Breast epithelium (tissue), 4 donors: Measurements from ENCODE around the gene MLF2. TPM values are rescaled to one million over a fixed set of nuclear protein-coding genes. Genes with fewer than 3 reads are reported as not detected.

Source experiments
- DNase-seq, 2 donors: peaks; one replicate each; pipeline ENCODE4 v3.0.0-alpha.2; 2019; ENCODE audit warnings: low spot score in 2 of 2
- H3K27ac ChIP-seq, 2 donors: fragments of 200-600 bp; sonication (generic) in 1 of 2; one replicate each; pipeline ENCODE4 v1.5.1; 2016 to 2019; ENCODE audit warnings: mild to moderate bottlenecking in 1 of 2
- H3K27me3 ChIP-seq, 2 donors: fragments of 200-600 bp; sonication (generic) in 1 of 2; one replicate each; pipeline versions ENCODE4 v1.5.1 to v1.6.0; 2017 to 2019; ENCODE audit warnings: control low read depth in 1 of 2, mild to moderate bottlenecking in 1 of 2
- H3K36me3 ChIP-seq: fragments of 200-600 bp; one replicate; pipeline ENCODE4 v1.5.1; 2019
- H3K4me1 ChIP-seq, 2 donors: fragments of 200-600 bp; sonication (generic); one replicate each; pipeline ENCODE4 v1.5.1; 2016 to 2019; ENCODE audit warnings: control low read depth in 1 of 2
- H3K4me3 ChIP-seq, 3 donors: fragments of 200-600 bp; sonication (generic); 1 replicate in 2 of 3; 2 replicates in 1 of 3; pipeline ENCODE4 v1.5.1; 2016 to 2019; ENCODE audit warnings: mild to moderate bottlenecking in 3 of 3, moderate library complexity in 2 of 3
- H3K9me3 ChIP-seq, 2 donors: fragments of 200-600 bp; sonication (generic) in 1 of 2; one replicate each; pipeline ENCODE4 v1.5.1; 2016 to 2019; ENCODE audit warnings: control low read depth in 1 of 2
- POLR2A ChIP-seq: fragments of 450-650 bp; IDR thresholded peaks from one replicate; pipeline ENCODE4 v1.6.1; 2016; ENCODE audit warnings: antibody characterized with exemption, mild to moderate bottlenecking, moderate library complexity
- POLR2AphosphoS5 ChIP-seq, 3 donors: sonication (generic); formaldehyde crosslinking; IDR thresholded peaks; one replicate each; pipeline ENCODE4 v1.6.1; 2017; ENCODE audit warnings: antibody characterized with exemption in 3 of 3
- intact Hi-C: fragments of 100-400 bp; cut with DNase I; formaldehyde crosslinking; loops from one replicate; pipeline ENCODE4 v1.15.1; 2023; ENCODE audit warnings: low total_unique reads
- total RNA-seq, 3 donors: library from RNA; depleted of rRNA; stranded (reverse); fragments of >200 nt; gene quantifications; one replicate each; pipeline ENCODE4 v1.1.0, GENCODE V29; 2016
- TF ChIP-seq, protein P1 (sequence below), 3 donors: fragments of 450-650 bp; IDR thresholded peaks; one replicate each; pipeline ENCODE4 v1.5.1; 2016 to 2017; ENCODE audit warnings: antibody characterized with exemption in 3 of 3, mild to moderate bottlenecking in 3 of 3, moderate library complexity in 3 of 3

The MLF2 gene
- total RNA-seq, 3 donors from 2014 or later, result 130 to 168 (median 159) TPM

- H3K36me3 ChIP-seq, result no peaks in the 10 kb centered on the region
- peak overlapping the region; percentile 15 to 99 (median 75) for H3K4me3 ChIP-seq
- DNase-seq, result peak; percentile 88 to 96
- H3K9me3 ChIP-seq, result no peaks in the 10 kb centered on the region
- peak overlapping the region; percentile 95 to 100 for H3K27ac ChIP-seq
- TF ChIP-seq, protein P1, sequence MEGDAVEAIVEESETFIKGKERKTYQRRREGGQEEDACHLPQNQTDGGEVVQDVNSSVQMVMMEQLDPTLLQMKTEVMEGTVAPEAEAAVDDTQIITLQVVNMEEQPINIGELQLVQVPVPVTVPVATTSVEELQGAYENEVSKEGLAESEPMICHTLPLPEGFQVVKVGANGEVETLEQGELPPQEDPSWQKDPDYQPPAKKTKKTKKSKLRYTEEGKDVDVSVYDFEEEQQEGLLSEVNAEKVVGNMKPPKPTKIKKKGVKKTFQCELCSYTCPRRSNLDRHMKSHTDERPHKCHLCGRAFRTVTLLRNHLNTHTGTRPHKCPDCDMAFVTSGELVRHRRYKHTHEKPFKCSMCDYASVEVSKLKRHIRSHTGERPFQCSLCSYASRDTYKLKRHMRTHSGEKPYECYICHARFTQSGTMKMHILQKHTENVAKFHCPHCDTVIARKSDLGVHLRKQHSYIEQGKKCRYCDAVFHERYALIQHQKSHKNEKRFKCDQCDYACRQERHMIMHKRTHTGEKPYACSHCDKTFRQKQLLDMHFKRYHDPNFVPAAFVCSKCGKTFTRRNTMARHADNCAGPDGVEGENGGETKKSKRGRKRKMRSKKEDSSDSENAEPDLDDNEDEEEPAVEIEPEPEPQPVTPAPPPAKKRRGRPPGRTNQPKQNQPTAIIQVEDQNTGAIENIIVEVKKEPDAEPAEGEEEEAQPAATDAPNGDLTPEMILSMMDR (IDR thresholded peaks at IDR 0.05), result no peak
- peak; percentile 28 for TF ChIP-seq POLR2A
- TF ChIP-seq POLR2AphosphoS5 (IDR thresholded peaks at IDR 0.05), result peak; percentile 59 to 83 (median 69)
- no peaks in the 10 kb centered on the region for H3K27me3 ChIP-seq
- intact Hi-C loops, result no loop called here
- peaks cover 11 to 14% of the 10 kb centered on the region in 2 donors for H3K4me1 ChIP-seq
Measured at GRCh38 chr12:6764011-6764828, 11.3 kb upstream of the MLF2 start.

- DNase-seq, result no peak
- Histone ChIP-seq H3K4me3 (peak overlapping the region in 2 of 3 donors; percentile 75 to 99), H3K9me3 (no peaks in the 10 kb centered on the region), H3K4me1 (peaks cover 6 to 7% of the 10 kb centered on the region in 2 donors), H3K27ac (peak overlapping the region; percentile 95 to 100), H3K36me3 (no peaks in the 10 kb centered on the region), H3K27me3 (no peaks in the 10 kb centered on the region)
- TF ChIP-seq, protein P1 (IDR thresholded peaks at IDR 0.05), result no peak
- TF ChIP-seq POLR2A, result no peak
- TF ChIP-seq POLR2AphosphoS5 (IDR thresholded peaks at IDR 0.05), result no peak
- intact Hi-C loops, result no loop called here
Measured at GRCh38 chr12:6763380-6763779, 10.4 kb upstream of the MLF2 start.

GRCh38 chr12:6759741-6760140 lies 6.8 kb upstream of the MLF2 start:
- H3K36me3 ChIP-seq, result no peaks in the 10 kb centered on the region
- intact Hi-C loops, result no loop called here
- TF ChIP-seq POLR2A, result no peak
- TF ChIP-seq POLR2AphosphoS5 (IDR thresholded peaks at IDR 0.05), result no peak
- TF ChIP-seq, protein P1 (IDR thresholded peaks at IDR 0.05), result no peak

GRCh38 chr12:6758506-6759095 lies 5.7 kb upstream of the MLF2 start:
- DNase-seq, result no peak
- intact Hi-C loops, result no loop called here
- no peaks in the 10 kb centered on the region for H3K27me3 ChIP-seq

More at GRCh38 chr12:6759741-6760140, 6.8 kb upstream of the MLF2 start:
- Histone ChIP-seq H3K27me3 (no peaks in the 10 kb centered on the region), H3K4me3 (no peak overlapping the region), H3K9me3 (no peaks in the 10 kb centered on the region), H3K4me1 (no peaks in the 10 kb centered on the region), H3K27ac (no peak overlapping the region)
- DNase-seq, result no peak

More at GRCh38 chr12:6758506-6759095, 5.7 kb upstream of the MLF2 start:
- H3K4me1 ChIP-seq, result no peaks in the 10 kb centered on the region
- no peaks in the 10 kb centered on the region for H3K36me3 ChIP-seq
- H3K9me3 ChIP-seq, result no peaks in the 10 kb centered on the region
- H3K4me3 ChIP-seq, result no peak overlapping the region
- no peak for TF ChIP-seq POLR2A
- TF ChIP-seq, protein P1 (IDR thresholded peaks at IDR 0.05), result no peak
- TF ChIP-seq POLR2AphosphoS5 (IDR thresholded peaks at IDR 0.05), result no peak
- no peak overlapping the region for H3K27ac ChIP-seq
